Neural progenitor cell (in vitro differentiated cells): ENCODE results near the gene P4HA2. TPM values are rescaled to one million over a fixed set of nuclear protein-coding genes. Genes with fewer than 3 reads are reported as not detected.

Experiments
- DNase-seq: peaks from one replicate; pipeline ENCODE4 v3.0.0-alpha.2; 2016; ENCODE audit warnings: low spot score
- H2AFZ ChIP-seq: fragments of 200-600 bp; sonication (generic); replicated peaks from 2 replicates; pipeline ENCODE4 v1.6.1; 2016; ENCODE audit warnings: antibody characterized with exemption
- H3F3A ChIP-seq: fragments of 200-600 bp; sonication (generic); 2 replicates; pipeline ENCODE4 v1.6.1; 2016; ENCODE audit warnings: antibody characterized with exemption, low read depth
- H3K27ac ChIP-seq: fragments of 200-600 bp; sonication (generic); 2 replicates; pipeline ENCODE4 v1.5.1; 2016; ENCODE audit warnings: mild to moderate bottlenecking
- H3K27me3 ChIP-seq: fragments of 200-600 bp; sonication (generic); 2 replicates; pipeline ENCODE4 v1.6.1; 2016; ENCODE audit warnings: mild to moderate bottlenecking, moderate library complexity
- H3K36me3 ChIP-seq: fragments of 200-600 bp; sonication (generic); 2 replicates; pipeline ENCODE4 v1.5.1; 2016
- H3K4me1 ChIP-seq: fragments of 200-600 bp; sonication (generic); 2 replicates; pipeline ENCODE4 v1.6.1; 2016; ENCODE audit warnings: mixed run types
- H3K4me2 ChIP-seq: fragments of 200-600 bp; sonication (generic); 2 replicates; pipeline ENCODE4 v1.6.1; 2016
- H3K4me3 ChIP-seq: fragments of 200-600 bp; sonication (generic); 2 replicates; pipeline ENCODE4 v1.5.1; 2016
- H3K79me2 ChIP-seq: fragments of 200-600 bp; sonication (generic); 2 replicates; pipeline ENCODE4 v1.6.1; 2016; ENCODE audit warnings: low read depth
- H3K9ac ChIP-seq: fragments of 200-600 bp; sonication (generic); 2 replicates; pipeline ENCODE4 v1.6.1; 2016
- H3K9me3 ChIP-seq: fragments of 200-600 bp; sonication (generic); 2 replicates; pipeline ENCODE4 v1.5.1; 2016; ENCODE audit warnings: low read depth
- H4K20me1 ChIP-seq: fragments of 200-600 bp; sonication (generic); 2 replicates; pipeline ENCODE4 v1.6.1; 2016; ENCODE audit warnings: low read depth
- H3K27ac Mint-ChIP-seq: 3 replicates; pipeline ENCODE4 v1.8.0; 2021; ENCODE audit warnings: mixed read lengths
- H3K27me3 Mint-ChIP-seq: 2 replicates; pipeline ENCODE4 v1.8.0; 2022; ENCODE audit warnings: low read depth, mild to moderate bottlenecking, inconsistent platforms, moderate library complexity, mixed read lengths; ENCODE audit not compliant: insufficient read depth
- H3K36me3 Mint-ChIP-seq: 3 replicates; pipeline ENCODE4 v1.8.0; 2021; ENCODE audit warnings: mixed read lengths
- H3K4me1 Mint-ChIP-seq: 3 replicates; pipeline ENCODE4 v1.8.0; 2021; ENCODE audit warnings: mixed read lengths
- H3K4me3 Mint-ChIP-seq: 3 replicates; pipeline ENCODE4 v1.8.0; 2021; ENCODE audit warnings: mild to moderate bottlenecking, moderate library complexity, mixed read lengths
- H3K9me3 Mint-ChIP-seq: 3 replicates; pipeline ENCODE4 v1.8.0; 2020; ENCODE audit warnings: mixed read lengths
- CTCF ChIP-seq: fragments of 200-600 bp; sonication (generic); IDR thresholded peaks from 2 replicates; pipeline ENCODE4 v1.5.1; 2017; ENCODE audit warnings: antibody characterized with exemption, mild to moderate bottlenecking
- EZH2 ChIP-seq: fragments of 200-600 bp; sonication (generic); IDR thresholded peaks from 2 replicates; pipeline ENCODE4 v1.6.1; 2017; ENCODE audit warnings: antibody characterized with exemption, mild to moderate bottlenecking, moderate library complexity
- EZH2phosphoT487 ChIP-seq: fragments of 200-600 bp; sonication (generic); IDR thresholded peaks from 2 replicates; pipeline ENCODE4 v1.6.1; 2017; ENCODE audit warnings: antibody characterized with exemption
- total RNA-seq: library from RNA; depleted of rRNA; stranded (reverse); fragments of >200 nt; gene quantifications from 2 replicates; pipeline ENCODE4 v1.2.3, GENCODE V29; 2015; ENCODE audit warnings: low replicate concordance

Gene P4HA2
- total RNA-seq, 1 donor from 2014 or later, result 15.9 TPM

- Histone ChIP-seq H3K4me2 (no peak overlapping the region), H3K9me3 (no peaks in the 10 kb centered on the region), H4K20me1 (no peaks in the 10 kb centered on the region), H3K27ac (no peak overlapping the region), H3K4me3 (no peak overlapping the region), H3K79me2 (no peaks in the 10 kb centered on the region), H3K27me3 (no peaks in the 10 kb centered on the region), H3F3A (no peaks in the 10 kb centered on the region), H2AFZ (no peak overlapping the region), H3K36me3 (no peaks in the 10 kb centered on the region), H3K4me1 (peaks cover 5% of the 10 kb centered on the region), H3K9ac (no peak overlapping the region)
- peaks cover 18% of the 10 kb centered on the region for H3K36me3 Mint-ChIP-seq
- H3K4me1 Mint-ChIP-seq, result peaks cover 25% of the 10 kb centered on the region
- no peak for TF ChIP-seq EZH2
- no peak for TF ChIP-seq EZH2phosphoT487
- no peak for TF ChIP-seq CTCF
- no peaks in the 10 kb centered on the region for H3K9me3 Mint-ChIP-seq
- no peak overlapping the region for H3K4me3 Mint-ChIP-seq
- DNase-seq, result no peak
- H3K27ac Mint-ChIP-seq, result no peak overlapping the region
- H3K27me3 Mint-ChIP-seq, result no peaks in the 10 kb centered on the region
These were observed 22.1 kb downstream of the P4HA2 start for GRCh38 chr5:132205385-132206125.

GRCh38 chr5:132204371-132205135 is 23.1 kb downstream of the P4HA2 start:
- Mint-ChIP-seq H3K27ac (no peak overlapping the region), H3K9me3 (no peaks in the 10 kb centered on the region), H3K4me3 (no peak overlapping the region), H3K27me3 (no peaks in the 10 kb centered on the region), H3K36me3 (peaks cover 18% of the 10 kb centered on the region), H3K4me1 (peaks cover 25% of the 10 kb centered on the region)
- Histone ChIP-seq H4K20me1 (no peaks in the 10 kb centered on the region), H3K9me3 (no peaks in the 10 kb centered on the region), H3K27me3 (no peaks in the 10 kb centered on the region), H3K27ac (no peak overlapping the region), H3K4me3 (no peak overlapping the region), H3K36me3 (no peaks in the 10 kb centered on the region), H2AFZ (no peak overlapping the region), H3K4me2 (no peak overlapping the region), H3K79me2 (no peaks in the 10 kb centered on the region), H3K4me1 (peaks cover 5% of the 10 kb centered on the region), H3K9ac (no peak overlapping the region), H3F3A (no peaks in the 10 kb centered on the region)
- TF ChIP-seq EZH2, result no peak
- TF ChIP-seq CTCF, result no peak
- TF ChIP-seq EZH2phosphoT487, result no peak
- no peak for DNase-seq

GRCh38 chr5:132203916-132204315 is 23.7 kb downstream of the P4HA2 start:
- Histone ChIP-seq H3K36me3 (no peaks in the 10 kb centered on the region), H3K4me2 (no peak overlapping the region), H3F3A (no peaks in the 10 kb centered on the region), H4K20me1 (no peaks in the 10 kb centered on the region), H3K9me3 (no peaks in the 10 kb centered on the region), H3K27ac (no peak overlapping the region), H3K4me3 (no peak overlapping the region), H2AFZ (no peak overlapping the region), H3K79me2 (no peaks in the 10 kb centered on the region), H3K4me1 (peaks cover 5% of the 10 kb centered on the region), H3K27me3 (no peaks in the 10 kb centered on the region), H3K9ac (no peak overlapping the region)
- no peak for DNase-seq
- peaks cover 15% of the 10 kb centered on the region for H3K36me3 Mint-ChIP-seq
- H3K27me3 Mint-ChIP-seq, result no peaks in the 10 kb centered on the region
- no peak overlapping the region for H3K27ac Mint-ChIP-seq
- peaks cover 25% of the 10 kb centered on the region for H3K4me1 Mint-ChIP-seq
- no peak overlapping the region for H3K4me3 Mint-ChIP-seq
- TF ChIP-seq EZH2 (no peak), EZH2phosphoT487 (no peak), CTCF (no peak)
- H3K9me3 Mint-ChIP-seq, result no peaks in the 10 kb centered on the region
